ENCODE data around the gene ADCY9. TPM values are rescaled to one million over a fixed set of nuclear protein-coding genes. Genes with fewer than 3 reads are reported as not detected.
"Not testable (repeated sequence)": the region's sequence is repeated elsewhere in the genome, so short reads cannot be mapped to it uniquely, and the experiment has no call there.

The ADCY9 gene
- polyA plus RNA-seq, 4 donors, result 8.7 to 10.9 (median 9.4) TPM

DNA sequence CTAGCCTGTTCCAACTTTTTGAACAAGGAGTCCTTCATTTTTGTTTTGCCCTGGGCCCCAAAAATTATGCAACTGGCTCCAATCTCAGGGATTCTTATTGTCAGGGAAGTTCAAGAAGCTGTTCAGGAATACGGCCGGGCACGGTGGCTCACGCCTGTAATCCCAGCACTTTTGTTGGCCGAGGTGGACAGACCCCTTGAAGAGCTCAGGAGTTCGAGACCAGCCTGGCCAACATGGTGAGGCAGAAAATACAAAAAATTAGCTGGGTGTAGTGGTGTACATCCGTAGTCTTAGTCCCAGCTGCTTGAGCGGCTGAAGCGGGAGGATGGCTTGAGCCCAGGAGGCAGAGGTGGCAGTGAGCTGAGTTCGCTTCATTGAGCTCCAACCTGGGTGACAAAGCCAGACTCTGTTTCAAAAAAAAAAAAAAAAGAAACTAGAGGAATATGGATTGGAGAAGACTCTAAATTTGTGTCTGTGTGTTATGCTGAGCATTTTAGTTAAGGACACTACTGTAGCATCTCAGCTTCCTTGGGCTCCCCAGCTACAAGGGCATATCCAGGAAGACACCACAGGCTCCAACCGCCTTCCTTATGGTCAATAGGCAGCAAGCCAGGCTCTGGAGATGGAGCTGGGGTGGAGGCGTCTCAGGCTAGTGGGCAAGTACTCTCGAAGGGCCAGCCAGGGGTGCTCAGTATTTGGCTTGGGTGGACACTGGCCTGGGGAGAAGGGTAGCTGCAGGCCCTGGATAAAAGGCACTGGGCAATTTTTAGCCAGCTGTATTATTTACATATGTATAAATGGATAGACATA, 179.0 kb downstream of the ADCY9 start:
- DNase-seq (ENCODE audit: low read depth in 4 of 4, low spot score in 2 of 4), result no peak

DNA sequence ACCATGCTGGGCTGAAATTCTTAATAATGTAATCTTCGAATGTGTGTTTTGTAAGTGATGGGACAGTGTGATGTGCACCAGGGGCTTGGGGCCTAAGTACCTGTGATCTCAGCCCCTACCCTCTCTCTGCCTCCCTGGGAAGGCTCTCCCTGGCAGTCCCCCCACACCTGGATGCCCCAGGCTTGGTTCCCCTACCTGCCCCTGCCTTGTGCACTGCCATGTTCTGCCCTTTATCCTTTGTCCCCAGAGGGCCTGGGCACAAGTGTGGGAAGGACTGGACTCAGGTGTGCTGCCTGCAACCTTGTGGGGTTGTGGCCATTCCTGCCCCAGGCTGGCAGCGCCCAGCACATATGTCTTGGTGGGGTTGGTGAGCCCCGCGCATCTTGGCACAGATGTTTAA, 180.3 kb downstream of the ADCY9 start:
- DNase-seq (ENCODE audit: low read depth in 4 of 4, low spot score in 2 of 4), result no peak

DNA sequence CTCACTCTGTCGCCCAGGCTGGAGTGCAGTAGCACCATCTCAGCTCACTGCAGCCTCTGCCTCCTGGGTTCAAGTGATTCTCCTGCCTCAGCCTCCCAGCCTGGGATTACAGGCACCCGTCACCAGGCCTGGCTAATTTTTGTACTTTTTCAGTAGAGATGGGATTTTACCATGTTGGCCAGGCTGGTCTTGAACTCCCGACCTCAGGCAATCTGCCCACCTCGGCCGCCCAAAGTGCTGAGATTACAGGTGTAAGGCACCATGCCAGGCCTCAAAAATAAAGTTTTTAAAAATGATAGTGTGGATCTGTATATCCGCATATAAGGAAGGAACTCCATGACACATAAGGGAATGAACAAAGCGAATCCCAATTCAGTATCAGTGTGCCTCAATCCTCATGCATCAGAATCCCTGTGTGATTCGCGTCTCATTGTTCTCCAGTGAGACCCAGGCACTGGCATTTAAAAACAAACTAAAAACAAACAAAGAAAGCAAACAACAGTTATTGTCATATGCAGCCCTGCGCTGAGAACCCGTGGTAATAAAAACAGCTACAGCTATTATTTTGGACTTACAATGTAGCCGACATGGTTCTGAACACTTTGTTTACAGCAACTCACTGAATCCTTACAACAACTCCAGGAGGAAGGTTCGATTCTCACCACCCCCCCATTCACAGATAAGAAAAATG, 181.6 kb downstream of the ADCY9 start:
- no peak for DNase-seq (ENCODE audit: low read depth in 4 of 4, low spot score in 2 of 4)

DNA sequence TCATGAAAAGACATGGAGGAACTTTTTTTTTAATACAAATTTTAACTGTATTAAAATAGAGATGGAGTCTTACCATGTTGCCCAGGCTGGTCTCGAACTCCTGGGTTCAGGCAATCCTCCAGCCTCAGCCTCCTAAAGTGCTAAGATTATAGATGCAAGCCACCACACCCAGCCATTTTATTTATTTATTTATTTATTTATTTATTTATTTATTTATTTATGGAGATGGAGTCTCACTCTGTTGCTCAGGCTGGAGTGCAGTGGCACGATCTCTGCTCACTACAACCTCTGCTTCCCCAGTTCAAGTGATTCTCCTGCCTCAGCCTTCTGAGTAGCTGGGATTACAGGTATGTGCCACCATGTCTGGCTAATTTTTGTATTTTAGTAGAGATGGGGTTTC, 189.1 kb downstream of the ADCY9 start:
- DNase-seq (ENCODE audit: low read depth in 4 of 4, low spot score in 2 of 4), result not testable (repeated sequence)

DNA sequence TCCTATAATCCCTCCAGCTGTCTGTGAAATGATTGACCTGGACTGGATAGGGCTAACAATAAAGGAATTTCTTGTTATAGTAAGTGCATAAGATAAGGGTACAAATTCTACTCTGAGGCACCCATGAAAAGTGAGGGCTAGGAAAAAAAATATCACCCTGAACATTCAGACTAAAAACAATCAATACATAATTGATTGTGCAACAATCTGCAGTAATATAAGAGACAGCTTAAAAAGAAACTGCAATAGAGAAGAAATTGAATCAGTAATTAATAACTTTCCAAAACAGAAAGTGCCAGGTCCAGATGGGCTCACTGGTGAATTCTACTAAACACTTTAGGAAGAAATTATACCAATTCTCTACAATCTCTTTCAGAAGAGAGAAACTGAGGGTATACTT, 191.5 kb downstream of the ADCY9 start:
- no peak for DNase-seq (ENCODE audit: low read depth in 4 of 4, low spot score in 2 of 4)

DNA sequence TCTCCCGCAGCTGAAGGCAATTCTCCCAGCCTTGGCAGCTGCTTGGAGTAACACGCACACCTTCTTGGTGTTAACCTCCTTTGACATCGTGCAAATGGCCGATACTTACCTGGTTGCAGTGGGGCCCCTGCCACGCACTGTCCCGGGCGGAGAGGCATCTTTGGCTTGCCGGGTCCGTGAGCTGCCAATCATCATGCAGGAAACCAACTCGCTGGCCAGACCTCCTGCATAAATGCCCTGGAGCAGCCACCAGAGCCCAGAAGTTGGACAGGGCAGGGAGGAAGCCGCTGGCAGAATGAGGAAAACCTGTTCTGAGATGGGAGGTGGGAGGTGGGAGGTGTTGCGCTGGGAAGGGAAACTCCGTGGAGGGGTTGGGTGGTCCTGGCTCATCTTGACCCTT, 194.0 kb downstream of the ADCY9 start:
- DNase-seq (ENCODE audit: low read depth in 4 of 4, low spot score in 2 of 4), result no peak

DNA sequence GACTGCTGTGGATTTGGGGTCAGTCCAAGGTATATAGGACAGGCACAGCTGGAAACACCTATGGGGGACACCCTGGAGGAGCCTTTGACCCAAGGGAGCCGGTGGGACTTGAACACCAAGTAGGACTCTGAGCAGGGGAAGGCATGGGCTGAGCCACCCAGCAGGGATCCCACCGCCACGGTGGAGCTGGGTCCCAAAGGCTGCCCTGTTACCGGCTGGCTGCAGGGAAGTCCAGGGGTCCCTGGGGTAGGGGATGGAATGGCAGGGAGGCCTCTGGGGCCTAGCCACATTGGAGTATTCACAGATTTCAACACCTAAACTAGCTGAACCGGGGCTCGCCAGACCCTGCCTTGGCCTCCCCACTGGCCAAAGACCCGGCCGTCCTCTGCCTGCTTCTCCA, 196.0 kb downstream of the ADCY9 start:
- DNase-seq (ENCODE audit: low read depth in 4 of 4, low spot score in 2 of 4), result no peak

DNA sequence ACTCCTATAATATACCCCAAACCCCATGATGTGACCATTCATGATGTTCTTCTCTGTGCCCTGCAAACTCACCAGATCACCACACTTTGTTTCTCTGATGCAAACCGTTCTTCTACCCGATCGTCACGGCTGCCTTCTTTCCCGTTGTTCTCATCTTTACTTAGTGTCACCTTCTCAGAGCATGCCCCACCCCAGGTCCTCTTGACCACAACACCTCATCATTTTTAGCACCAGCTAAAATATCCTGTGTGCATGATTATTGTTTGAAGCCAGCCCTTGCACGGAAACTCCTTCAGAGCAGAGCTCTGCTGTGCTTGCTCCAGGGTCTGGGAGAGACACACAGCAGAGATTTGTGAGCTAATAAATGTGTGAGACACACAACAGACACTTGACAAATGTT, 196.8 kb downstream of the ADCY9 start:
- DNase-seq (ENCODE audit: low read depth in 4 of 4, low spot score in 2 of 4), result no peak

DNA sequence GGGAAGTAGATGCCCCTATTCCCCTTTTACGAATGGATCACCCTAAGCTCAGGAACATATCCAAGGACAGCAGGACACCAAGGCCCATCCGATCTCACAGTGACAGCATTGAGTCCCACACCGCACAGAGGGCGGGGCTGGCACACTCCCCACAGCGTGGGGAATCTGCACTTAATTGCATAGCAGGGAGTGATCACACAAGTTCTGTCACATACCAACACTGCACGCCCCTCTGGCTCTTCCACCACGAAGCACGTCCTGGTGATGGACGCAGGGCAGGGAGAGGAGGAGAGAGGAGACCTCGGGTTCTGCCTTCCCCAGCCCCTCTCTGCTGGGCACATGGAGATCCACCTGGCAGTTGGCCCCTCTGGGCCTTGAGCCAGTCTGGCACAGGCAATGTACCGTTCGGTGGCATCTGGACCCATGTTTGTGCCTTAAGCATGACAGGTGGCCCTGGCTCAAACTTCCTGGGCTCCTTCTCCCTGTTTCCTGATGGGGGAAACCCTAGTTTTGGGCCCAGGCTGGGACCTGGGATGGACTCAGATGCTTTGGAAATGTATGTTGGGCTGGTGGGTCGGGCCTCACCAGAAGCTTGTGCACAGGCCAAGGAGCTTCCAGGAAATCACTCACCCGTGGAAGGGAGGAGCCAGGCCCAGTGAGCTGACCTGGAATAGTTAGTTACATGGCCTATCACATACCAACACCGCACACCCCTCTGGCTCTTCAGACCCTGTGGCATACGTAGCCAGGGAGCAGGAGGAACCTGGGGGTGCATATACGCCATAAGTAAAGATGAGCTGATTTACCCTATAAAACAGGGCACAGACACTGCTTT, 200.6 kb downstream of the ADCY9 start:
- DNase-seq (ENCODE audit: low read depth in 4 of 4, low spot score in 2 of 4), result no peak

DNA sequence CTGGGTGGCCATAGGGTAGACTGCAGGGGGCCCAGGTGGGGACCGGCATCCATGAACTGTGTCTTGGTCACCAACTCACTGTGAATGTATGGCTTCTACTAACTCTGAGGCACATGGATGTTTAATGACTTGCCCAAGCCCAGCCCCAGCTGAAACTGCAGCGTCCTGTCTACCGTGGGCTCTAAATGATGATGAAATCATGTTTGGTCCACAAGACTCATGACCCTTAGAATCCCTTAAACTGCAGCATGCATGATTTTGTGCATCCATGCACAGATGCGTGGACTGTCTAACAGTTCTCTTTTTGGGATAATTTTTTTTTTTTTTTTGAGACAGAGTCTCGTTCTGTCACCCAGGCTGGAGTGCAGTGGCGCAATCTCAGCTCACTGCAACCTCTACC, 203.3 kb downstream of the ADCY9 start:
- DNase-seq (ENCODE audit: low read depth in 4 of 4, low spot score in 2 of 4), result no peak

Other genes starting within 250 kb of the ADCY9 start
- gene CREBBP, start 235.7 kb downstream of the ADCY9 start, polyA plus RNA-seq (ENCODE audit: insufficient read length in 4 of 4), result 10 to 100 TPM; 57.7 to 98.5 (median 78.3) TPM
- 1 to 10 TPM in 3 of 4 donors, under 1 TPM in 1; 0.88 to 1.6 (median 1.1) TPM for gene SRL, start 125.6 kb upstream of the ADCY9 start, polyA plus RNA-seq (ENCODE audit: insufficient read length in 4 of 4)
- gene TFAP4, start 156.6 kb upstream of the ADCY9 start, polyA plus RNA-seq (ENCODE audit: insufficient read length in 4 of 4), result 10 to 100 TPM; 18.3 to 25.8 (median 23.3) TPM
- gene GLIS2, start 199.6 kb upstream of the ADCY9 start, polyA plus RNA-seq (ENCODE audit: insufficient read length in 4 of 4), result 10 to 100 TPM; 32.5 to 59.1 (median 48.3) TPM
- gene PAM16, start 234.9 kb upstream of the ADCY9 start, polyA plus RNA-seq (ENCODE audit: insufficient read length in 4 of 4), result 10 to 100 TPM; 16.7 to 34.2 (median 30.6) TPM